ENCODE data around the gene CERT1.

CERT1 gene

GRCh38 chr5:75335952-75336614 lies 175.3 kb downstream of the CERT1 start:
- H3K36me3 ChIP-seq (ENCODE audit: control insufficient read depth in 2 of 2, insufficient read depth in 1 of 2, low read length in 2 of 2) = no peaks in the 10 kb centered on the region
- ChIA-PET POLR2A (interaction anchor here (0.7 to 2.0 kb wide), 15 partner anchors 8 to 1067 kb away, joined by 3 to 34 read pairs (median 6); partner anchors contain the start of genes ANKRD31, GCNT4, IQGAP2 and POC5), CTCF (interaction anchor here (0.6 to 1.5 kb wide), 7 partner anchors 9 to 416 kb away, joined by 3 to 17 read pairs (median 4); partner anchors contain the start of genes ANKRD31 and GCNT4)
- H3K4me1 ChIP-seq (ENCODE audit: control insufficient read depth, insufficient read depth, low read length) = peaks cover 5% of the 10 kb centered on the region
- no peaks in the 10 kb centered on the region for H3K9me3 ChIP-seq (ENCODE audit: control insufficient read depth, insufficient read depth, low read depth, low read length)
- peak overlapping the region; percentile 60 for H3K4me3 ChIP-seq (ENCODE audit: low read depth, low read length)
- peak overlapping the region; percentile 78 for H3K27ac ChIP-seq (ENCODE audit: extremely low read depth, low read depth, low read length)
- TF ChIP-seq ZNF398 (tag by site-specific recombination; IDR thresholded peaks at IDR 0.05) (no peak), ZBTB6 (tag by site-specific recombination; IDR thresholded peaks at IDR 0.05) (no peak), ZNF404 (tag by site-specific recombination; IDR thresholded peaks at IDR 0.05) (no peak), ZNF184 (tag by site-specific recombination; IDR thresholded peaks at IDR 0.05) (no peak), ZNF561 (tag by site-specific recombination; IDR thresholded peaks at IDR 0.05; ENCODE audit: borderline replicate concordance) (0 out of 2 replicates have a peak, but pooled peaks have one; percentile 31), ZFHX2 (tag by site-specific recombination; conservative IDR thresholded peaks at IDR 0.05) (no peak), ZNF510 (tag by site-specific recombination; IDR thresholded peaks at IDR 0.05; ENCODE audit: insufficient replicate concordance) (no peak), ZNF791 (tag by site-specific recombination; IDR thresholded peaks at IDR 0.05) (no peak), ZNF138 (tag by site-specific recombination; IDR thresholded peaks at IDR 0.05; ENCODE audit: borderline replicate concordance) (no peak), REST (tag by site-specific recombination; IDR thresholded peaks at IDR 0.05) (no peak), PATZ1 (tag by site-specific recombination; IDR thresholded peaks at IDR 0.05) (no peak), ZFP37 (tag by site-specific recombination; IDR thresholded peaks at IDR 0.05) (peak; percentile 71; the same call in 1 of the 2 replicates), ZBTB49 (tag by site-specific recombination; IDR thresholded peaks at IDR 0.05; ENCODE audit: low read depth) (no peak), ZNF549 (tag by site-specific recombination; IDR thresholded peaks at IDR 0.05) (no peak), ZBTB44 (tag by site-specific recombination; IDR thresholded peaks at IDR 0.05) (peak; percentile 87), ZNF692 (tag by site-specific recombination; IDR thresholded peaks at IDR 0.05) (peak; percentile 60), KLF9 (tag by site-specific recombination; IDR thresholded peaks at IDR 0.05; ENCODE audit: low read depth) (no peak), ZNF704 (tag by site-specific recombination; IDR thresholded peaks at IDR 0.05) (no peak), BCL11B (tag by site-specific recombination; IDR thresholded peaks at IDR 0.05; ENCODE audit: low read depth) (no peak)

Measured in HEK293 (cell line).